Activated CD4-positive, alpha-beta T cell treated with anti-CD3 and anti-CD28 coated beads, Interleukin-2, amount 50 U/mL, for 16 hours (primary cell): ENCODE results near the gene SUPT4H1.
A peak's percentile ranks its signal among the peaks of the same experiment; 100 is the strongest.

Source experiments
- DNase-seq: peaks from one replicate; pipeline ENCODE4 v3.0.0-alpha.2; 2020

SUPT4H1 gene

GRCh38 chr17:58328195-58329034 is 23.6 kb downstream of the SUPT4H1 start, which contains the start of gene TSPOAP1:
Gene TSPOAP1, minus strand, starts transcription at chr17:58328795. Its CDS starts 875 bp downstream, at chr17:58327920.
- DNase-seq: peak; percentile 96

DNA sequence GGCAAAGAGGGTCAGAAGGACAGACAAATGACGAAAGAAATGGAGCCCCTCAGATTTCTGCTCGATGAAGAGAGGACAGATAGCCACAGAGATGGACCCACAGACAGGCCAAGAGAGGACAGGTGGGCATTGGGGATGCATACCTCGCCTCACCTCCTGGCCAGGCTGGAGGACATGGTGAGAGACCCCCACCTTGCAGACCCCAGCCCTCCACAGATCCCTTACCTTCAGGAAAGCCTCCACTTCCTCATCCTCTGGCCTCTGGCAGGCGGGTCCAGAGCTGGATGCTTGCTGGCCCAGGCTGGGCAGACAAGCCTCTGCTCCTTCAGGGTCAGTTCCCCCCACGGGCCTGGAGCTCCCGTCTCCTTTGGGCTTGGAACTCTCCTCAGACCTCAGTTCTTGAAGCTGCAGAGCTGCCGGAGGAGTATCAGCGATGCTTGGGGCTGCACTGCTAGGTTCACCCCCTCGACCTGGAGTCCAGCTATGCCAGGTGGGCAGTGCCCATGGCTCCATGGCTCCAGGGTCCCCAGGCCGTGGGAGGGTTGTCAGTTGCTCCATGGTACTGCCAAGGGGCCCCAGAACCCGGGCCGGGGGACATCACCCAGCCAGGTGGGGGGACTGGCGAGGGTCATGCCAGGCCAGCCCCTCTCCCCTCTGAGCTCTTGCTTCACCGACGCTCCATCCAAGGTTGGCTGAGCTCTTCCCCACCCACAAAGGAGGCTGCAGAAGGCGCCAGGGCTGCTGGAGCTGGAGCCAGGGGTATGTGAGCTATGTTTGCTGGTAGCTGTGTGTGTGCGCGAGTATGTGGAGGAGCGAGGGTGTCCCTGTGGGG is 24.4 kb downstream of the SUPT4H1 start:
- DNase-seq: no peak

GRCh38 chr17:58326609-58327362 is 25.2 kb downstream of the SUPT4H1 start:
- DNase-seq: peak; percentile 49

- no peak for DNase-seq
Measured at GRCh38 chr17:58325976-58326468, 26.0 kb downstream of the SUPT4H1 start.

DNA sequence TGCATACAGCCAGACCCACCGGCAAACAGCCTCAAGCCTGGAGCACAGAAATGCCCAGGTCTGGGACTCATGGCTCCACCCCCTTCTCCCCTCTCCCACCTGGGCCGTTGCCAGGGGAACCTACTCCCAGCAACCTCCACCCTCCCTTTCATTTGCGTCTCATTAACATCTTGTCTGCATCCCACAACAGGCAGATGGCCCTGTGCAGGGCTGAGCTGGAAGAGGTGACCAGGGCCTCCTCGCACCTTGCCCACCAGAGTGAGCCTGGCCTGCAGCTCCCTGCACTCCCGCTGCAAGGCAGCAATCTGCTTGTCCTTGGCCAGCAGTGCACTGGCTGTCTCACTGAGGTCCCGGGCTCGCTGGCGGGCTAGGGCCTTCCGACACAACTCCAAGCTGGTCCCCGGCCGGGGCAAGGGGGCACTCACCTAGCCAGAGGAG is 26.7 kb downstream of the SUPT4H1 start:
- no peak for DNase-seq

DNA sequence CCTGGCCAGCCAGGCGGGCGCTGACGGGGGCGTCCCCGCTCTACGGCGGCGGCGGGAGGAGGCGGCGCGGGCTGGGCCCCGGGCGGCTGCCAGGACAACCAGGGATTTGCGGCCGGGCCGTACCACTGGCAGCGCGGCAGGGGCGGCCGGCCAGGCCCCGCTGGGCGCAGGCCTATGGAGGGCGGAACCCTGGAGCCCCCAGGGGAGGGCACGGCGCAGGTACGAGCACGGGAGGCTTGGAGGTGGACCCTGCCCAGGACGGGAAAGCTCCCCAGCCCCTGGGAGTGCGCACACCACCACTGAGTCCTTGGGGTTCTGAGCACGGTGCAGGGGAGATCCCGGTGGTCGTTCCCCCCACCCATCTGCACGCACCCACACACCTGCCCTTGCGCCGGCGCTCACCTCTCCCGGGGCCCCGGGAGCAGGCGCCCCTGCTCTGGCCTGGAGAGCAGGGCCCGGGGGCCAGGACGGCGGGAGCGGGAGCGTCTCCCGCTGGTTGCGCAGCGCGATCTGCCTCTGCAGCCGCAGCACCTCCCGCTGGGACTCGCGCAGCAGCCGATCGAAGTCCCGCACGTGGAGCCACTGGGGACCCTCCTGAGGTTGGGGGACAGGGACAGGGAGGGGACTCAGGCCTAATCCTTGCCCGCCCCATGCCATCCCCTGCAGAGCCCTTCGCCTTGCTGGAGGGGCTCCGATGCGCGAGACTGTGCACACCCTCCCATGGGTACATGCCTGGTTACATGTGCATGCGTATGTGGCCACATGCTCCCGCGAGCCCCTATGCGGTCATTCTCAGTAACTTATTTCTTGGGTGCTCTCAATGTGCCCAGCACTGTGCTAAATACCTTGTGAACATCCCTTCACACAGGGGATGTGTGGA is 27.4 kb downstream of the SUPT4H1 start:
- no peak for DNase-seq

- no peak for DNase-seq
Measured at GRCh38 chr17:58324056-58324408, 28.0 kb downstream of the SUPT4H1 start.

GRCh38 chr17:58323366-58324055 is 28.5 kb downstream of the SUPT4H1 start:
- no peak for DNase-seq

DNA sequence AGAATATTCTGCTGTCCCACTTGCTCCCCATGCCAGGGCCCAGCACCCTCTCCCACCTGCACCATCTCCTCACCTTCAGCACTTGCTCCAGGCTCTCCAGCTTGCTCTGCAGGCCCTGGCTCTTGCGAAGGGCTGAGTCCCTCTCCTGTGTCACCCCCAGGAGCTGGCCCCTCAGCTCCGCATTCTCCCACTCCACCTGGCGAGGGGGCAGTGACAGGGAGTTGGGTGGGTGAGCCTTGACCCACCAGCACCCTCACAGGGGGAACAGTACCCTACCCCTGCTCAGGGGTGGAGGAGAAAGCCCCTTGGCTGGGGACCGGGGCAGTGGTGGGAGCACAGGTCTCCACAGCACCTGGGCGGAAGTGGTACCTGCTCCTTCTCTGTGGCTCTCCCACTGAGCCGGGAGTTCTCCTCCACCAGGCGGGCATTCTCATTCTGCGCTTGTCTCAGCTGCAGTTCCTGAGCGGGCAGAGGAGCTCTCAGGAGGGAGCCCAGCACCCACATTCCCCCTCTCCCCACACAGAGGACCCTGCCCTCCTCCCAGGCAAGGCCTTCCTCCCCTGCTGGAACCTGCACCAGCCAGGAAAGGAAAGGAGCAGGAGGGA is 29.3 kb downstream of the SUPT4H1 start:
- DNase-seq: no peak

GRCh38 chr17:58321571-58322525 is 30.2 kb downstream of the SUPT4H1 start:
- DNase-seq: no peak

DNA sequence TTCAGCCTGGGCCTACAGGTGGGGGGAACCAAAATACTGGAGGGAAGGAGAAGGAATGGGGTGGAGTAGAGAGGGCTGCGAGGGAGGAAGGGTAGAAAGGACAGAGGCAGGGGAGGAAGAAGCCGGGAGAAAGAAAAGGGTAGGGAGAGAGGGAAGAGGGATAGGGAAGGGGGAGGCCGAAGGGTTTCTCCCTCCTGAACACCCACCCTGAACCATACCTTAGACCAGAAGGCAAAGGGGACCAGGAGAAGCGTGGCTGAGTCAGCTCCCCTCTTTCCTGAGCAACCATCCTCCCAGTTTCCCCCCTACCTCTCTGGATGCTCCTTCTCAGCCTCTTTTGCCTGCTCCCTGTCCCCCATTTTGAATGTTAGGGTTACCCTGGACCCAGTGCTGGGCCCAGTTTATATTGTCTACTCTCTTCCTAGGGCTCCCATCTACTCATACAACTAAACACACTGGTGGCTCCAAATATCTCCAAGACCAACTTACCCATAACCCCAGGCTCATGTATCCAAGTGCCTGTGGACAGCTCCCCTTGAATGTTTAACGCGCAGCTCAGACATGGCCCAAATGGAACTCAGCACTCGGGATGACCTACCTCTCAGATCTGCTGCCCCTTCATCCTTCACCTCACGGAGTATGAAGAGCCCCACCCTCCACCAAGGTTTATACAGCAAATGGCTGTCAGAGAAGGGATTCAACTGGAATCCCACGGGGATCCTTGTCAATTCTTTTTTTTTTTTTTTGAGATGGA is 31.3 kb downstream of the SUPT4H1 start:
- DNase-seq: no peak

DNA sequence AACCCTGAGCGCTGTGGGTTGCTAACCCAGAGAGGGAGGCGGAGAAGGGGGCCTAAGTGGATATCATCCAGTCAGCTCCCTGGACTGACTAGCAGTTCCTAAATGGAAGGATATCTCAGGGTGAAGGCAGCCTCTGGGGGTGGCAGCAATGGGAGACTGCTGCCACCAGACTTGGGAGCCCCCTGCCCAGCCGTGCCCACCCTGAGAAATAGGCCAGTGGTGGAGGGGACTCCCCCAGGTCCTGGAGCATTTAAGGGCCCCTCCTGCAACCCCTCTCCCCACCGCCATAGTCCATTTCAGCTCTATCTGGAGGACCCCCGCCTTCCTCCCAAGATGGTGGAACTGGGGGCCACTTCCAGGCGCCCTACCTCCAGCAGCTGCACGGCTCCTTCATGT is 31.8 kb downstream of the SUPT4H1 start:
- no peak for DNase-seq

DNA sequence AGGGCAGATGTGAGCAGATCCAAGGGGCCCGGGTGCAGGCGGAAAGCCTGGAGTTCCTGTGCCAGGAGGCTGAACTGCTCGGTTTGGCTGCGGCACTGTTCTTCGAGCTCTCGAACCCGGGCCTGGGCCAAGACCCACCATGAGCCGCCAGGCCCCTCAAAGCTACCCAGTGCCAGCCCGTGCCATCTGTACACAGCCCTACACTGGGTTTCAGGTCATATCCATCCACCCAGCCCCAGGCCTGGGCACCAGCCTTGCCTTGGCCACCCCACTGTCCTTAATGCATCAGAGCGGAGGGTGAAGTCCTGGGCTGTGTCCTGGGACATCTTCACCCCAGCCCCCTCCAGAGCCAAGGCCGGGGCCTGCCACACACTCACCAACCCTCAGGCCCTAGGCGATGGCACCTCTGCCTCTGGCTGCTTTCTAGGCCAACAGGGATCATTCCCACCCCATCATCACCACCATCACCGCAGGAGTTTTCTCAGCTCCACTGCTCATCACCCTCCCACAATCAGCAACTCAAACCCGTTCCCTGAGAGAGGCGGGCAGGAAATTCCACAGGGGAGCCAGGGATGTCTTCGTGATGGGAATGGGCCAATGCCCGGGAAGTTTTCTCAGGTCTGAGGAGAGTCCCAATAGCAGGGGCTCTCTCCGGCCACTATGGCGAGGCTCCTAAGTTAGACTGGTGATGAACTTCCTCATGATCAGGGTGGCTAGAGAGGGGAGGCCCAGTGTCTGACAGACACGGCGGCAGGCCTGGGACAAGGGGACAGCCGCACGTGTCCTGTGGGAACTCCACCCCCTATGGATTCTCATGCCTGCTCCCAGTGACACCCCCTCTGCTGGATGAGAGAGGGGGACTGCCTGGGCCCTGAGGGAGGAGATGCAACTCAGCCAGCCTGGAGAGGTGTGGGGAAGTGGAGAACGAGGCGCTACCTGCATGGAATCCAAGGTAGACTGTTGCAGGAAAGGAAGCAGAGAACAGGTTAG is 32.5 kb downstream of the SUPT4H1 start:
- DNase-seq: no peak

GRCh38 chr17:58318627-58319172 is 33.3 kb downstream of the SUPT4H1 start:
- no peak for DNase-seq

DNA sequence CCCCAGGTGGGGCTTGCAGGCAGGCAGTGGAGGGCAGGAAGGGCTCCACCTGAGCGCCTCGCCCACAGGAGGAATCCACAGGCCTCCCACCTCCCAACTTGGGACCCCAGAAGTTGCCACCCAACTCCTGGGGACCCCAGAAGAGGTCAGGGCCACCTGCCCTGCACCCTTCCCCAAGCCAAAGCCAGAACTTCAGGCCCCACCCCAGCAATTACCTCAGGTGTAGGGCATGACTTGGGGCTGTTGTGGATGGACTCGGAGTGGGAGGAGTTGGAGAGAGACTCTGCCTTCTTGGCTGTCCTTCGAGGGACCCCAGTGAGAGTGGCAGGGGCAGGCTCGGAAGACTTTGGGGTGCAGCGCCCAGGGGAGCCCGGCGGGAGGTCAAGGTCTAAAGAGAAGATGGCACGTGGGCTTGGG is 33.9 kb downstream of the SUPT4H1 start:
- no peak for DNase-seq

DNA sequence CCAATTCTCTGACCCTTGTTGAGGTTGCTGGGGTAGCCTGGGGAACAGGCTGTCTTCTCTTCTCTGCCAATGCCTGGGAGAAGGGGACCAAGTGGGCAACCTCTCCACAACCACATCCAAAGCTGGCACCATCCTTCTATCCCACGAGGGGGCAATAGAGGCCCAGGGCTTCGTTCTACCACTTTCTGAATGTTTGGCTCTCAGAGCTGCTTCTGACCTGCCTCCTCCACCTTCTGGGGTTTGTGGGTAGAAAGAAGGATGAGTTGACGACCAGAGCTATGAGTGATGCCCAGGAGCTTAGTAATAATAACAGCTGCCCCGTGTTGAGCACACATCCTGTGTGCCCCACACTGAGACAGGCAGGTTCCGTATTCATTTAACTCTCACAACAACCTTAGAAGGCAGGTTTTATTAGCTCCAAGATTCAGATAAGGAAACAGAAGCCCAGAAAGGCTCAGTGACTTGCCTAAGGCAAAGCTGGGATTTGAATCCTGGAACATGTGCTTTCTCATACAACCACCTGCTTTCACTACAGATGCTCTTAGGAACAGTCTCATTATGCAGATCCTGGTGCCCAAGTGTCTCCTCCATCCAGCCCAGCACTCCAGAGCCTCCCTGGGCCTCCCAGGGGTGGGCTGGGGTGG is 34.5 kb downstream of the SUPT4H1 start:
- peak; percentile 92 for DNase-seq
